Stomach (tissue), 9 donors: Measurements from ENCODE around the gene PIPOX. TPM values are rescaled to one million over a fixed set of nuclear protein-coding genes. Genes with fewer than 3 reads are reported as not detected.

Experiments
- DNase-seq, 2 donors: peaks; one replicate each; pipeline versions ENCODE4 v3.0.0 to v3.0.0-alpha.2; 2013 to 2019
- H3K27ac ChIP-seq, 5 donors: fragments of 200-600 bp in 4 of 5; sonication (generic) in 4 of 5; one replicate each; pipeline ENCODE4 v1.5.1; 2013 to 2019; ENCODE audit warnings: mild to moderate bottlenecking in 1 of 5, moderate library complexity in 1 of 5
- H3K27me3 ChIP-seq, 3 donors: fragments of 200-600 bp; sonication (generic); one replicate each; pipeline ENCODE4 v1.5.1; 2017 to 2019; ENCODE audit warnings: mixed run types in 1 of 3
- H3K36me3 ChIP-seq, 4 donors: fragments of 200-600 bp; sonication (generic); 1 replicate in 3 of 4; 2 replicates in 1 of 4; pipeline ENCODE4 v1.5.1; 2016 to 2019
- H3K4me1 ChIP-seq, 4 donors: fragments of 200-600 bp; sonication (generic); one replicate each; pipeline ENCODE4 v1.5.1; 2016 to 2019
- H3K4me3 ChIP-seq, 4 donors: fragments of 200-600 bp; sonication (generic) in 3 of 4; one replicate each; pipeline ENCODE4 v1.5.1; 2016 to 2019; ENCODE audit warnings: mild to moderate bottlenecking in 1 of 4
- H3K9me3 ChIP-seq, 4 donors: fragments of 200-600 bp; sonication (generic); one replicate each; pipeline ENCODE4 v1.5.1; 2016 to 2019
- CTCF ChIP-seq, 7 experiments: fragments of 450-650 bp in 4 of 7; fragments of 200-600 bp in 3 of 7; sonication (generic) in 3 of 7; IDR thresholded peaks; one replicate each; pipeline ENCODE4 v1.5.1; 2016 to 2019; ENCODE audit warnings: antibody characterized with exemption in 7 of 7, control low read depth in 2 of 7, mild to moderate bottlenecking in 1 of 7
- EP300 ChIP-seq: sonication (generic); formaldehyde crosslinking; IDR thresholded peaks from one replicate; pipeline ENCODE4 v1.6.1; 2017; ENCODE audit warnings: antibody characterized with exemption
- POLR2A ChIP-seq, 4 donors: fragments of 450-650 bp; IDR thresholded peaks; one replicate each; pipeline ENCODE4 v1.6.1; 2016; ENCODE audit warnings: antibody characterized with exemption in 4 of 4, control low read depth in 2 of 4, mild to moderate bottlenecking in 1 of 4, moderate library complexity in 1 of 4
- POLR2AphosphoS5 ChIP-seq, 3 donors: sonication (generic); formaldehyde crosslinking; IDR thresholded peaks; one replicate each; pipeline ENCODE4 v1.6.1; 2016; ENCODE audit warnings: antibody characterized with exemption in 3 of 3
- WGBS, 5 donors: extraction: QIAGEN DNeasy Blood & Tissue Kit in 3 of 5; methylation state at CpG; one replicate each; pipeline versions ENCODE4 v1.1.5 to v1.1.7; 2013 to 2018; 5-methylcytosine and 5-hydroxymethylcytosine counted together
- intact Hi-C: fragments of 100-400 bp; cut with DNase I; formaldehyde crosslinking; loops from one replicate; pipeline ENCODE4 v1.15.1; 2023; ENCODE audit warnings: low total_unique reads
- polyA plus RNA-seq, 3 donors: library from polyadenylated mRNA; stranded (reverse); fragments of 200-250 nt; gene quantifications; one replicate each; pipeline ENCODE4 v1.2.3, GENCODE V29; 2013
- total RNA-seq, 5 donors: library from RNA; depleted of rRNA; stranded (reverse); fragments of >200 nt; gene quantifications; one replicate each; pipeline versions ENCODE4 v1.1.0 to v1.2.3, GENCODE V29; 2014 to 2016
- donor health status: healthy with polysubstance abuse.
- donor health status: Bipolar disorder and iron deficiency.
- donor health status: healthy.

The PIPOX gene
- total and polyA plus RNA-seq, 8 donors = 0.31 to 13.8 (median 1.8) TPM; not detected in 1

GRCh38 chr17:29093090-29093871, 50.3 kb downstream of the PIPOX start:
- no peak overlapping the region for H3K4me3 ChIP-seq
- DNase-seq = no peak
- peaks cover 87 to 100% (median 100%) of the 10 kb centered on the region in 4 donors for H3K36me3 ChIP-seq
- no peaks in the 10 kb centered on the region for H3K27me3 ChIP-seq
- H3K27ac ChIP-seq = no peak overlapping the region
- intact Hi-C loops = no loop called here
- WGBS, 5 donors = 94 to 96% (median 95%) methylated on average over 18 to 20 of the region's 20 CpGs
- no peaks in the 10 kb centered on the region for H3K9me3 ChIP-seq
- TF ChIP-seq POLR2A (IDR thresholded peaks at IDR 0.05) = no peak
- TF ChIP-seq POLR2AphosphoS5 (IDR thresholded peaks at IDR 0.05) = no peak
- no peak for TF ChIP-seq CTCF (IDR thresholded peaks at IDR 0.05)
- TF ChIP-seq EP300 = no peak
- H3K4me1 ChIP-seq = no peaks in the 10 kb centered on the region

- 87 to 97% (median 90%) methylated on average over 11 of the region's 11 CpGs for WGBS, 5 donors
- Histone ChIP-seq H3K27me3 (no peaks in the 10 kb centered on the region), H3K9me3 (no peaks in the 10 kb centered on the region), H3K27ac (no peak overlapping the region), H3K4me1 (no peaks in the 10 kb centered on the region), H3K36me3 (peaks cover 92 to 100% (median 100%) of the 10 kb centered on the region in 4 donors), H3K4me3 (no peak overlapping the region)
- DNase-seq = no peak
- intact Hi-C loops = no loop called here
- TF ChIP-seq CTCF (IDR thresholded peaks at IDR 0.05) (no peak), POLR2A (IDR thresholded peaks at IDR 0.05) (no peak)
Observed at GRCh38 chr17:29094101-29094708, 51.3 kb downstream of the PIPOX start.

GRCh38 chr17:29095439-29095838, 52.5 kb downstream of the PIPOX start:
- intact Hi-C loops = no loop called here
- Histone ChIP-seq H3K4me1 (no peaks in the 10 kb centered on the region), H3K9me3 (no peaks in the 10 kb centered on the region), H3K4me3 (no peak overlapping the region), H3K27ac (no peak overlapping the region), H3K27me3 (no peaks in the 10 kb centered on the region), H3K36me3 (peaks cover 94 to 100% (median 100%) of the 10 kb centered on the region in 4 donors)
- 90 to 95% (median 93%) methylated on average over 6 of the region's 6 CpGs for WGBS, 5 donors
- no peak for DNase-seq
- TF ChIP-seq POLR2AphosphoS5 (IDR thresholded peaks at IDR 0.05) = no peak

- Histone ChIP-seq H3K27me3 (no peaks in the 10 kb centered on the region), H3K36me3 (peaks cover 90 to 100% (median 99%) of the 10 kb centered on the region in 4 donors), H3K27ac (no peak overlapping the region), H3K4me3 (no peak overlapping the region), H3K4me1 (no peaks in the 10 kb centered on the region), H3K9me3 (no peaks in the 10 kb centered on the region)
- no peak for TF ChIP-seq CTCF (IDR thresholded peaks at IDR 0.05)
- TF ChIP-seq POLR2A (IDR thresholded peaks at IDR 0.05) = no peak
- no peak for TF ChIP-seq EP300
- no peak for TF ChIP-seq POLR2AphosphoS5 (IDR thresholded peaks at IDR 0.05)
- intact Hi-C loops = no loop called here
- DNase-seq = no peak
- 48 to 85% (median 71%) methylated on average over 5 to 6 of the region's 6 CpGs for WGBS, 5 donors
Observed at GRCh38 chr17:29096094-29096493, 53.2 kb downstream of the PIPOX start.

- DNase-seq = no peak
- Histone ChIP-seq H3K9me3 (no peaks in the 10 kb centered on the region), H3K36me3 (peaks cover 79 to 100% (median 99%) of the 10 kb centered on the region in 4 donors), H3K27ac (no peak overlapping the region), H3K4me3 (no peak overlapping the region), H3K27me3 (no peaks in the 10 kb centered on the region), H3K4me1 (no peaks in the 10 kb centered on the region)
- intact Hi-C loops = no loop called here
- 82 to 90% (median 89%) methylated on average over 4 to 5 of the region's 5 CpGs for WGBS, 5 donors
- TF ChIP-seq POLR2A (IDR thresholded peaks at IDR 0.05) = no peak
- no peak for TF ChIP-seq POLR2AphosphoS5 (IDR thresholded peaks at IDR 0.05)
Observed at GRCh38 chr17:29099527-29099926, 56.6 kb downstream of the PIPOX start.
